Kidney (tissue), 22 donors: ENCODE results near the gene SPINT3. TPM values are rescaled to one million over a fixed set of nuclear protein-coding genes. Genes with fewer than 3 reads are reported as not detected.

Source experiments
- DNase-seq, 5 donors: peaks; one replicate each; pipeline ENCODE4 v3.0.0-alpha.2; 2013 to 2020
- FAIRE-seq: peaks from 2 replicates; lab custom pipeline; 2012; peaks lifted over from hg19 to GRCh38; lab: Jason Lieb, UNC
- H3K27ac ChIP-seq, 2 donors: one replicate each; pipeline ENCODE4 v1.7.0; 2013; ENCODE audit warnings: low read depth in 2 of 2, low read length in 2 of 2, inconsistent platforms in 1 of 2
- H3K27me3 ChIP-seq: one replicate; pipeline ENCODE4 v1.7.1; 2013; ENCODE audit warnings: low read length, inconsistent platforms; ENCODE audit not compliant: control insufficient read depth, insufficient read depth
- H3K36me3 ChIP-seq, 3 donors: one replicate each; pipeline versions ENCODE4 v1.7.0 to v1.7.1; 2013; ENCODE audit warnings: low read length in 3 of 3, control low read depth in 1 of 3, inconsistent platforms in 1 of 3; ENCODE audit not compliant: insufficient read depth in 3 of 3, control insufficient read depth in 2 of 3
- H3K4me1 ChIP-seq, 3 donors: one replicate each; pipeline versions ENCODE4 v1.7.0 to v1.7.1; 2013; ENCODE audit warnings: low read length in 3 of 3, inconsistent platforms in 1 of 3, low read depth in 1 of 3; ENCODE audit not compliant: control insufficient read depth in 2 of 3, insufficient read depth in 2 of 3
- H3K4me3 ChIP-seq, 3 donors: one replicate each; pipeline versions ENCODE4 v1.7.0 to v1.8.1; 2013; ENCODE audit warnings: low read length in 3 of 3, control low read depth in 1 of 3, inconsistent platforms in 1 of 3
- H3K9ac ChIP-seq, 3 donors: one replicate each; pipeline versions ENCODE4 v1.7.0 to v1.7.1; 2013; ENCODE audit warnings: low read length in 3 of 3, control low read depth in 1 of 3, inconsistent platforms in 1 of 3
- H3K9me3 ChIP-seq, 3 donors: one replicate each; pipeline versions ENCODE4 v1.7.0 to v1.7.1; 2013; ENCODE audit warnings: low read length in 3 of 3, control low read depth in 1 of 3, inconsistent platforms in 1 of 3; ENCODE audit not compliant: control insufficient read depth in 2 of 3, insufficient read depth in 1 of 3
- intact Hi-C: fragments of 100-400 bp; cut with DNase I; formaldehyde crosslinking; loops from one replicate; pipeline ENCODE4 v1.11.1; 2022
- long read RNA-seq, 10 donors: library from polyadenylated mRNA in 1 of 10; unstranded in 1 of 10; transcript quantifications; one replicate each; pipeline ENCODE4 v2.0.0 and lab custom pipeline, GENCODE V29; 2021 to 2026
- polyA plus RNA-seq: library from polyadenylated mRNA; stranded (reverse); fragments of 350-450 nt; fragmentation: Illumina TruSeq; extraction: RNeasy Lipid Tissue Mini Kit (QIAGEN cat#74804); gene quantifications from one replicate; pipeline ENCODE4 v1.2.3, GENCODE V29; 2014; ENCODE audit warnings: low read depth, low replicate concordance; ENCODE audit not compliant: insufficient read depth
- total RNA-seq: library from RNA; stranded (reverse); fragmentation: NEBNext Ultra II Directional; extraction: Animal tissue kit (Norgen Biotek cat#: 25700); gene quantifications from one replicate; pipeline ENCODE4 v1.2.1, GENCODE V29; 2021
- TF ChIP-seq, protein P1 (sequence below): IDR thresholded peaks from 3 replicates; pipeline ENCODE4 v1.5.1; 2012; ENCODE audit warnings: mild to moderate bottlenecking, moderate library complexity, borderline replicate concordance; ENCODE audit not compliant: insufficient read depth; ENCODE audit errors: extremely low read depth
- donor health status: control.
- donor health status: control.
- donor health status: control.
- donor health status: control.
- donor health status: control.
- donor health status: DM: yes; HTN: yes; CAD: no.
- donor health status: Normal renal cell carcinoma (clear cell type).

Gene SPINT3, protein sequence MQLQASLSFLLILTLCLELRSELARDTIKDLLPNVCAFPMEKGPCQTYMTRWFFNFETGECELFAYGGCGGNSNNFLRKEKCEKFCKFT
- not detected for total RNA-seq
- polyA plus RNA-seq = not detected
- long read RNA-seq, donor 1 = 0 reads
- long read RNA-seq, donor 2 = 0 reads
- long read RNA-seq, donor 3 = 0 reads
- long read RNA-seq, donor 4 = 0 reads
- long read RNA-seq, donor 5 = 0 reads
- long read RNA-seq, donor 6 = 0 reads
- long read RNA-seq, donor 7 = 0 reads
- long read RNA-seq, donor 8 = 0 reads
- long read RNA-seq, donor 9 = 0 reads
- long read RNA-seq, donor 10 = 0 reads

DNA sequence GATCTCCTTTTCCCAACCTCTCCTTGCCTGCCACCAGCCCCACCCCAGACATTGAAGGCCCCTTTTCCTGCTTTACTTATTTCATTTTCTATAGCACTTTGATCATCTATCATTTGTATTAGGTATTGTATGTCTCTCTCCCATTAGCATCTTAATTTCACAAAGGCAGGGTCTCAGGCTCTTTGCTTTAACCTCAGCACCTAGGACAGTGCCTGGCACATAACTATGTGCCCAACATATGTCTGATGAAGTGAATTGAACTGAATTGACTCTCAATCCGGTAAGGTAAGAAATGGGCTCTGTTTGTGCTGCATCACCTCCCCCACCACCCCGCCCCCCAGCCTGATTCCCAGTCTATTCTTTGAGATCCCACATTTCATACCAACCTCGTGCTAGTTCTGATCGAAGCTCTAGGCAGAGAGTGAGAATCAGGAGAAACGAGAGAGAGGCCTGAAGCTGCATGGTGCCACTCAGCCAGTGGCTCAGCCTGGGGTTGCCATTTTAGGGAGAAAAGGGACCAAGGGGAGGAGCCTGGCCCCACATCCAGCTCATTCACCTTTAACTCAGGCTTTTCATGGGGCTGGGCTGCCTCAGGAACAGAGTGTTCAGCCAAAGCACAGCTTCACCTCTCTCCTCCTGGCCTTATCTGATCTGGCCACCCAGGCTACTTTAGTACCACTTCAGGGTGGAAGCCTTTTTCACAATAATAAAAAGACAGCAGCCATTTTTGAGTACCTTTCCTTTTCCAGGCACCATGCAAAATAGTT, at the start of gene SPINT3:
SPINT3 (minus strand) TSS at position 476 of the 767 bp plus-strand sequence; CDS start at position 462, 14 bp downstream.
- Histone ChIP-seq H3K4me3 (no peak within 1 kb of the TSS), H3K36me3 (no peaks in the 10 kb centered on the region), H3K9ac (no peak within 1 kb of the TSS), H3K27me3 (no peaks in the 10 kb centered on the region), H3K9me3 (no peaks in the 10 kb centered on the region), H3K27ac (no peak within 1 kb of the TSS), H3K4me1 (no peaks in the 10 kb centered on the region)
- intact Hi-C loops = no loop called here
- TF ChIP-seq, protein P1, sequence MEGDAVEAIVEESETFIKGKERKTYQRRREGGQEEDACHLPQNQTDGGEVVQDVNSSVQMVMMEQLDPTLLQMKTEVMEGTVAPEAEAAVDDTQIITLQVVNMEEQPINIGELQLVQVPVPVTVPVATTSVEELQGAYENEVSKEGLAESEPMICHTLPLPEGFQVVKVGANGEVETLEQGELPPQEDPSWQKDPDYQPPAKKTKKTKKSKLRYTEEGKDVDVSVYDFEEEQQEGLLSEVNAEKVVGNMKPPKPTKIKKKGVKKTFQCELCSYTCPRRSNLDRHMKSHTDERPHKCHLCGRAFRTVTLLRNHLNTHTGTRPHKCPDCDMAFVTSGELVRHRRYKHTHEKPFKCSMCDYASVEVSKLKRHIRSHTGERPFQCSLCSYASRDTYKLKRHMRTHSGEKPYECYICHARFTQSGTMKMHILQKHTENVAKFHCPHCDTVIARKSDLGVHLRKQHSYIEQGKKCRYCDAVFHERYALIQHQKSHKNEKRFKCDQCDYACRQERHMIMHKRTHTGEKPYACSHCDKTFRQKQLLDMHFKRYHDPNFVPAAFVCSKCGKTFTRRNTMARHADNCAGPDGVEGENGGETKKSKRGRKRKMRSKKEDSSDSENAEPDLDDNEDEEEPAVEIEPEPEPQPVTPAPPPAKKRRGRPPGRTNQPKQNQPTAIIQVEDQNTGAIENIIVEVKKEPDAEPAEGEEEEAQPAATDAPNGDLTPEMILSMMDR = no peak
- FAIRE-seq (no peak), DNase-seq (no peak)

DNA sequence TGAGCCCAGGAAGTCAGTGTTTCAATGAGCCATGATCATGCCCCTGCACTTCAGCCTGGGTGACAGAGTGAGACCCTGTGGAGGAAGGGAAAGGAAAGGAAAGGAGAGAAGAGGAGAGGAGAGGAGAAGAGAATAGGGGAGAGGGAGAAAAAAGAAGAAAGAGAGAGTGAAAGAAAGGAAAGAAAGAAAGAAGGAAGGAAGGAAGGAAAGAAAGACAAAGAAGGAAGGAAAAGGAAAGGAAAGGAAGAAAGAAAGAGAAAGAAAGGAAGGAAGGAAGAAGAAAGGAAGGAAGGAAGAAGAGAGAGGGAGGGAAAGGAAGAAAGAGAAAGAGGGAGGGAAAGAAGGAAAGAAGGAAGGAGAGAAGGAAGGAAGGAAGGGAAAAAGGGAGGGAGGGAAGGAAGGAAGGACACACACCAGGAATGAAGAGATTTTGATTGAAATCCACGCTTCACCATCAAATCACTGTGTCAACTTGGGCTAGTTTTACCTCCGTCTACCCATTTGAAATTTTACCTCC, 49.4 kb upstream of the SPINT3 start:
- Histone ChIP-seq H3K27ac (no peak overlapping the region), H3K9ac (no peak overlapping the region), H3K4me1 (no peaks in the 10 kb centered on the region), H3K9me3 (no peaks in the 10 kb centered on the region), H3K4me3 (no peak overlapping the region), H3K27me3 (no peaks in the 10 kb centered on the region), H3K36me3 (no peaks in the 10 kb centered on the region)
- intact Hi-C loops = no loop called here
- TF ChIP-seq, protein P1 = no peak
- DNase-seq = no peak
- no peak for FAIRE-seq

DNA sequence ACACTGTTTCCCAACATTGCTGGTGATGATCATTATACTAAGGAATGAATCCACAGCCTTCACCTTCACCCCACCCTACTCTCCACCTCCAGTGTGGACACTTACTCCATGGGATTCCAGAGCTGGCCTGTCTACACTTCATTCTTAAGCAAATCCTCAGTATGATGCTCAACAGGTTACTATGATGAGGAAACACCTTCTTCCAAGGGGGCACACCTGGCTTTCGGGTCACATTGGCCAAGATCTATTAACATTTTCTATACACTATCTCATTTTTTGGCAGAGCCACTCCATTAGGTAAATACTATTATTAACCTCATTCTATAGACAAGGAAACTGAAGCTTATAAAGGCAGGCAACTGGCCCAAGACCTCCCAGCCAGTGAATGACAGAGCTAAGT, 39.8 kb upstream of the SPINT3 start:
- Histone ChIP-seq H3K27ac (no peak overlapping the region), H3K4me3 (no peak overlapping the region), H3K9ac (no peak overlapping the region), H3K36me3 (no peaks in the 10 kb centered on the region), H3K27me3 (no peaks in the 10 kb centered on the region), H3K4me1 (no peaks in the 10 kb centered on the region), H3K9me3 (no peaks in the 10 kb centered on the region)
- intact Hi-C loops = no loop called here
- DNase-seq (no peak), FAIRE-seq (no peak)
- TF ChIP-seq, protein P1 = no peak
